ENCODE measurements around the gene HDGFL1.

GRCh38 chr6:22521035-22521434, 48.3 kb upstream of the HDGFL1 start:
- TF ChIP-seq CTCF (IDR thresholded peaks at IDR 0.05; ENCODE audit: poor library complexity, severe bottlenecking) (no peak), REST (IDR thresholded peaks at IDR 0.05; ENCODE audit: borderline replicate concordance) (no peak), POLR2AphosphoS5 (IDR thresholded peaks at IDR 0.05) (no peak), RAD21 (conservative IDR thresholded peaks at IDR 0.05) (no peak), SMC3 (conservative IDR thresholded peaks at IDR 0.05; ENCODE audit: poor library complexity) (no peak)
